Measurements from ENCODE around the gene SH3BP2. TPM values are rescaled to one million over a fixed set of nuclear protein-coding genes. Genes with fewer than 3 reads are reported as not detected.
A peak's percentile ranks its signal among the peaks of the same experiment; 100 is the strongest.

SH3BP2 gene
- total and polyA plus RNA-seq, 8 donors = 34.9 to 113 (median 52.4) TPM

GRCh38 chr4:2819244-2820215 lies 26.6 kb downstream of the SH3BP2 start:
- Histone ChIP-seq H3K36me3 (peaks cover 0 to 71% of the 10 kb centered on the region in 2 donors), H3K27me3 (no peaks in the 10 kb centered on the region), H3K27ac (peak overlapping the region in 1 of 2 donors; percentile 18), H3K9me3 (no peaks in the 10 kb centered on the region), H3K4me3 (no peak overlapping the region), H3K4me1 (peaks cover 5 to 56% of the 10 kb centered on the region in 2 donors)
- DNase-seq (peak in 1 of 4 donors; percentile 31), ATAC-seq (no peak)
- TF ChIP-seq CTCF (IDR thresholded peaks at IDR 0.05) = no peak
- intact Hi-C loops (cut with DNase I) = no loop called here

- DNase-seq (peak in 1 of 4 donors; percentile 68), ATAC-seq (no peak)
- no peak for TF ChIP-seq CTCF (IDR thresholded peaks at IDR 0.05)
- no peak overlapping the region for H3K27ac ChIP-seq
- H3K27me3 ChIP-seq = no peaks in the 10 kb centered on the region
- intact Hi-C loops (cut with DNase I) = no loop called here
- H3K4me3 ChIP-seq = no peak overlapping the region
- H3K4me1 ChIP-seq = peaks cover 5 to 48% of the 10 kb centered on the region in 2 donors
- H3K36me3 ChIP-seq = peaks cover 0 to 71% of the 10 kb centered on the region in 2 donors
- no peaks in the 10 kb centered on the region for H3K9me3 ChIP-seq
Observed at GRCh38 chr4:2820216-2820982, 27.5 kb downstream of the SH3BP2 start.

- Histone ChIP-seq H3K9me3 (no peaks in the 10 kb centered on the region), H3K4me3 (no peak overlapping the region), H3K27me3 (no peaks in the 10 kb centered on the region), H3K4me1 (peaks cover under 1 to 25% of the 10 kb centered on the region in 2 donors), H3K27ac (no peak overlapping the region), H3K36me3 (peaks cover 0 to 80% of the 10 kb centered on the region in 2 donors)
- no peak for ATAC-seq
- intact Hi-C loops (cut with DNase I) = no loop called here
- no peak for TF ChIP-seq CTCF (IDR thresholded peaks at IDR 0.05)
- DNase-seq = peak in 1 of 4 donors; percentile 58
Observed at GRCh38 chr4:2822461-2823300, 29.8 kb downstream of the SH3BP2 start.

- no peak for ATAC-seq
- intact Hi-C loops (cut with DNase I) = no loop called here
Observed at GRCh38 chr4:2823301-2823670, 30.4 kb downstream of the SH3BP2 start.

More at GRCh38 chr4:2823301-2823670, 30.4 kb downstream of the SH3BP2 start:
- Histone ChIP-seq H3K4me1 (peaks cover 0 to 21% of the 10 kb centered on the region in 2 donors), H3K9me3 (no peaks in the 10 kb centered on the region), H3K27me3 (no peaks in the 10 kb centered on the region), H3K36me3 (peaks cover 0 to 86% of the 10 kb centered on the region in 2 donors), H3K27ac (no peak overlapping the region), H3K4me3 (no peak overlapping the region)
- no peak for TF ChIP-seq CTCF (IDR thresholded peaks at IDR 0.05)
- DNase-seq = peak in 1 of 4 donors; percentile 76
